Astrocyte of the spinal cord (primary cell): ENCODE measurements around the gene TENM4.

Experiments
- DNase-seq: peaks from one replicate; pipeline ENCODE4 v3.0.0; 2011; ENCODE audit warnings: low read depth, low spot score
- H3K4me3 ChIP-seq: 2 replicates; pipeline ENCODE4 v1.5.1; 2011; ENCODE audit warnings: low read depth, mild to moderate bottlenecking, low read length, moderate library complexity
- in situ Hi-C: cut with HindIII; loops from 2 replicates; pipeline ENCODE4 v1.10.0; 2017; ENCODE audit warnings: low sequenced_read_pairs
- TF ChIP-seq, protein P1 (sequence below): IDR thresholded peaks from 2 replicates; pipeline ENCODE4 v1.5.1; 2012; ENCODE audit warnings: low read depth, mild to moderate bottlenecking, low read length, inconsistent platforms

TENM4 gene

GRCh38 chr11:78708388-78708787 lies 732.4 kb downstream of the TENM4 start:
- in situ Hi-C loops, result no loop called here
- DNase-seq, result no peak
- TF ChIP-seq, protein P1, sequence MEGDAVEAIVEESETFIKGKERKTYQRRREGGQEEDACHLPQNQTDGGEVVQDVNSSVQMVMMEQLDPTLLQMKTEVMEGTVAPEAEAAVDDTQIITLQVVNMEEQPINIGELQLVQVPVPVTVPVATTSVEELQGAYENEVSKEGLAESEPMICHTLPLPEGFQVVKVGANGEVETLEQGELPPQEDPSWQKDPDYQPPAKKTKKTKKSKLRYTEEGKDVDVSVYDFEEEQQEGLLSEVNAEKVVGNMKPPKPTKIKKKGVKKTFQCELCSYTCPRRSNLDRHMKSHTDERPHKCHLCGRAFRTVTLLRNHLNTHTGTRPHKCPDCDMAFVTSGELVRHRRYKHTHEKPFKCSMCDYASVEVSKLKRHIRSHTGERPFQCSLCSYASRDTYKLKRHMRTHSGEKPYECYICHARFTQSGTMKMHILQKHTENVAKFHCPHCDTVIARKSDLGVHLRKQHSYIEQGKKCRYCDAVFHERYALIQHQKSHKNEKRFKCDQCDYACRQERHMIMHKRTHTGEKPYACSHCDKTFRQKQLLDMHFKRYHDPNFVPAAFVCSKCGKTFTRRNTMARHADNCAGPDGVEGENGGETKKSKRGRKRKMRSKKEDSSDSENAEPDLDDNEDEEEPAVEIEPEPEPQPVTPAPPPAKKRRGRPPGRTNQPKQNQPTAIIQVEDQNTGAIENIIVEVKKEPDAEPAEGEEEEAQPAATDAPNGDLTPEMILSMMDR, result no peak
- H3K4me3 ChIP-seq, result no peak overlapping the region

DNA sequence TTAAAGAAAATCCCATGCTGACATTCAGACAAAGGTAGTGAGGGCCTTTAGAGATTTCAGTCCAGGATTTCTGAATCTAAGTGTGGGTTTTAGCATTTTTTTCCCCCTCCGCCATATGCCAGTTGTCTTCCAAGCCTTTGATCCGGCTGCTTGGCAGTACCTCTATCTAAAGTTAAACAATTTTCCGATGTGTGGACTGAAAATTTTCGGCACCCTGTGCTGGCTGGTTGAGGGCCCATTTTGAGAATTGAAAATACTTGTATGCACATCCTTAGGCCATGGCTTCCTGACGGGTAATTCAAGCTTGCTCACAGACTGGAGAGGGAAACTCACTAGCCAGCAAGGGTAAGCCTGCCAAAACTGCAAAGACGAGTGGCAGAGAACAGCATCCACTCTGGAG lies 734.3 kb downstream of the TENM4 start:
- TF ChIP-seq, protein P1, result no peak
- in situ Hi-C loops, result no loop called here
- DNase-seq, result no peak
- H3K4me3 ChIP-seq, result no peak overlapping the region

DNA sequence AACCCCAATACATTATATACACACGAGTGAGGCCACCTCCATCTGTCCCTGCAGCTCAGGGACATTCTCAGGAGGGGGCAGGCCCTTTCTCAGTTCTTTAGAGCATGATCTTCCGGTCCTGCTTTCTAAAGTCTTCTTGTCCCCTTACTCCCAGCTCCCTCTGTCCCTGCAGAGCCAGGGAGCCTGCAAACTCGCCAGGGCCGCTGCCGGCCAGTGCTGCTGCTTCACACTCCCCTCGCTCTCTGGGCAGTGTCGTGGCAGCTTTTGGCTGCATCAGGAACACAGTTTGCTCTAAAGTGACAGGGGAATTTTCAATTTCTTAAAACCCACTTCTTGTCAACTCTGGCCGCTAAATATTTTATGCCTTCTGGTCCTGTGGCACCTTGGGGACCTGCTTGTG lies 736.0 kb downstream of the TENM4 start:
- in situ Hi-C loops, result no loop called here
- H3K4me3 ChIP-seq, result no peak overlapping the region
- TF ChIP-seq, protein P1, result no peak
- no peak for DNase-seq

- TF ChIP-seq, protein P1, result no peak
- in situ Hi-C loops, result no loop called here
- no peak for DNase-seq
- no peak overlapping the region for H3K4me3 ChIP-seq
These were observed 741.2 kb downstream of the TENM4 start for GRCh38 chr11:78699609-78700135.

DNA sequence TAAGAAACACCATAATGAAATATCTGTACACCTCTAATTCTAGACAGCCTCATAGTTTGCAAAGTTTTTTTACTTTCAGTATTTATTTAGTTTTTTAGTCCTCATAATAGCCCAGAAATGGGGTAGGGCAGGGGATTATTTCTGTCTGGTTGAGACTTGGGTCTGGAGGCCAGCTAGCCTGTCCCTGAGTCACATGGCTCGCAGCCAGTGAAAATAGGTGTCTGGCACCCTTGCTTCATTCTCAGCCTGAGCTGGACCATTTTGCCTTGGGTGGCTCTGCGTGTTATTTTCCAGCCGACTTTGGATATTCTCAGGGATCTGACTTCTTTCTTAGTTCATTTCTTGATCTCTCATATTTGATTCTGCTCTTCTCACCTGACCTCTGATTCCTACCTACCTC lies 742.2 kb downstream of the TENM4 start:
- TF ChIP-seq, protein P1, result no peak
- peak; percentile 93 for DNase-seq
- H3K4me3 ChIP-seq, result no peak overlapping the region
- in situ Hi-C loops, result no loop called here

GRCh38 chr11:78696177-78696576 lies 744.7 kb downstream of the TENM4 start:
- in situ Hi-C loops, result no loop called here
- H3K4me3 ChIP-seq, result no peak overlapping the region
- DNase-seq, result no peak
- TF ChIP-seq, protein P1, result no peak

DNA sequence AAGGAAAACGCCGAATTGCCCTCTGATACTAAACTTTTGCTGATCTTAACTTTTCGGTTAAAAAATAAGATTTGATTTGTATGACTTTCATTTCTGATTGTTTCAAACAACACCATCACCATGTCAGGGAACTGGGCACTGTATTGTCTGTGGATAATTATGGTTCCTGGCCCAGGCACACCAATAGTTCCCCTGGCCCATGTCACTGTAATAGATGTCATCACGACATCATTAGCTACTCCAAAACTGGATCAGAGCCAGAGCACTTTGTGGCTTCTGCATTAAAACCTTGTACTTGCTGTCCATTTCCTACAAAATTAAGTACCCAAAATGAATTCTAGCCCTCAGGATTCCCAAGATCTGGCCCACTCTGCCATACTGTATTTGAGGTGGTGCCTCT lies 746.7 kb downstream of the TENM4 start:
- H3K4me3 ChIP-seq, result no peak overlapping the region
- in situ Hi-C loops, result no loop called here
- no peak for DNase-seq
- TF ChIP-seq, protein P1, result no peak
